HG03378 (cell line): ENCODE results near the gene TMEM176A.
"Not testable (repeated sequence)": the region's sequence is repeated elsewhere in the genome, so short reads cannot be mapped to it uniquely, and the experiment has no call there.

ENCODE experiments used
- ATAC-seq: cut with Tn5 transposase; IDR thresholded peaks from one replicate; pipeline ENCODE4 v1.9.1; 2021; ENCODE audit warnings: mild to moderate bottlenecking, moderate library complexity; ENCODE audit not compliant: unreplicated experiment

The TMEM176A gene

DNA sequence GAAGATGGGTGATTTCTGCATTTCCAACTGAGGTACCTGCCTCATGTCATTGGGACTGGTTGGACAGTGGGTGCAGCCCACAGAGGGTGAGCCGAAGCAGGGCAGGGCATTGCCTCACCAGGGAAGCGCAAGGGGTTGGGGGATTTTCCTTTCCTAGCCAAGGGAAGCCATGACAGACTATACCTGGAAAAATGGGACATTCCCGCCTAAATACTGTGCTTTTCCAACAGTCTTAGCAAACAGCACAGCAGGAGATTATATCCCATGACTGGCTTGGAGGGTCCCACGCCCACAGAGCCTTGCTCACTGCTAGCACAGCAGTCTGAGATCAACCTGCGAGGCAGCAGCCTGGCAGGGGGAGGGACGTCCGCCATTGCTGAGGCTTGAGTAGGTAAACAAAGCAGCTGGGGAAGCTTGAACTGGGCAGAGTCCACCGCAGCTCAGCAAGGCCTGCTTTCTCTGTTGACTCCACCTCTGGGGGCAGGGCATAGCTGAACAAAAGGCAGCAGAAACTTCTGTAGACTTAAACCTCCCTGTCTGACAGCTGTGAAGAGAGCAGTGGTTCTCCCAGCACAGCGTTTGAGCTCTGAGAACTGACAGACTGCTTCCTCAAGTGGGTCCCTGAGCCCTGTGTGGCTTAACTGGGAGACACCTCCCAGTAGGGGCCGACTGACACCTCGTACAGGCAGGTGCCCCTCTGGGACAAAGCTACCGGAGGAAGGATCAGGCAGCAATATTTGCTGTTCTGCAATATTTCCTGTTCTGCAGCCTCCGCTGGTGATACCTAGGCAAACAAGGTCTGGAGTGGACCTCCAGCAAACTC is 7.3 kb downstream of the TMEM176A start:
- ATAC-seq: not testable (repeated sequence)

DNA sequence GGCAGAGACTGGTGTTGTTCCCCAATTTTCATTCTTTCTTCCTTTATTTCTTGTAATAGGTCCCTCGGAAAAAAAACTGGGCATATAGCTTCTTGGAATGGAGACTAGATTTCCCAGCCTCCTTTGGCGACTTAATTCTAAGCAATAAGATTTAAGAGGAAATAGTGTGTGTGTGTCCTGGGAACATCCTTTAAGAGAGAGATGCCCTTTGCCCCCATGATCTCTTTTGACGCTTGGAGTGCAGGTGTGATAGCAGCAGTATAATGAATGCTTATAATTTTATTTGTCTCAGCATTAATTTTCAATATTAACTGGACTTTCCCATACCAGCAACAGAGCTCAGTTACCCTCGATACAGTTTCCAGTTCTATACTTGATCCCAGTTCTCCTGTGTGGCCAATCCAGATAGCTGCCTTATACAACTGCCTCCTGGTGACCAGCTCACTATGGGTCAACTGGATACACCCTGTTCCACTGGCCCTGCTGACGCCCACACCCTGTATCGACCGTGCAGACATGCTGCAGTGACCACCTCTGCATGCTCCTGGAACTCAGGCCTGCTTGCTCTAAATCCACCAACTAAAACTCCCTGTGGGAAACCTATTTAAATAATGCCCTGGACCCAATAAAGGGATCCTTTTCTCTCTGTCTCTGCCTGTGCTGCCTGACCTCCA is 13.9 kb downstream of the TMEM176A start:
- no peak for ATAC-seq

DNA sequence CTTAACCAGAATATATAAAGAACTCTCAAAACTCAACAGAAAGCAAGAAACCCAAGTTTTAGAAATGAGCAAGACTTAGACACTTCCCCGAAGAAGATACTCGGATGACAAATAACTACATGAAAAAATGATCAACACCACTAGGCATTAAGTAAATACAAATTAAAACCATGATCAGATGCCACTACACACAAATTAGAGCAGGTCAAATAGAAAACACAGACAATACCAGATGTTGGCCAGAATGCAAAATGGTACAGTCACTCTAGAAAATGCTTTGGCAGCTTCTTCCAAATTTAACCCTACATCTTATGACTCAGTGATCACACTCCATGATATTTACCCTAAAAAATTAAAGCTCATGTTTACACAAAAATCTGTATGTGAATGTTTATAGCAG is 18.4 kb downstream of the TMEM176A start:
- no peak for ATAC-seq

DNA sequence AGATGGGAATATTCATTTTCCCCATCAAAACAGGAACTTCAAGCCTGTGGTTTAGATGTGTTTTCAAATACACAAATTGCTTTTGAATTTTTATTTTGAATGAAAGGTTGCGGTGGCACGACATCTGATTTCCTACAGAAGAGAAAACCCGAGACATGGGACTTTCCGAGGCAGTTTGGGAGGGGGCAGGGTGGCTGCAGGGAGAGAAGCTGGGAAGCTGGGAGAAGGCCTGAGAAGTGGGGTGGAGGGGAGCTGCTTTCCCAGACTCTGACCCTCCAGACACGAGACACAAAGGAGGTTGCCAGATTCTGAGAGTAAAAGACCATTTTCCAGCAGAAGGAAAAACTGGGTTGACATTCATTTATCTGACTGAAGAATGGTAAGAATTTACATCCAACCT is 19.6 kb downstream of the TMEM176A start:
- ATAC-seq: no peak

DNA sequence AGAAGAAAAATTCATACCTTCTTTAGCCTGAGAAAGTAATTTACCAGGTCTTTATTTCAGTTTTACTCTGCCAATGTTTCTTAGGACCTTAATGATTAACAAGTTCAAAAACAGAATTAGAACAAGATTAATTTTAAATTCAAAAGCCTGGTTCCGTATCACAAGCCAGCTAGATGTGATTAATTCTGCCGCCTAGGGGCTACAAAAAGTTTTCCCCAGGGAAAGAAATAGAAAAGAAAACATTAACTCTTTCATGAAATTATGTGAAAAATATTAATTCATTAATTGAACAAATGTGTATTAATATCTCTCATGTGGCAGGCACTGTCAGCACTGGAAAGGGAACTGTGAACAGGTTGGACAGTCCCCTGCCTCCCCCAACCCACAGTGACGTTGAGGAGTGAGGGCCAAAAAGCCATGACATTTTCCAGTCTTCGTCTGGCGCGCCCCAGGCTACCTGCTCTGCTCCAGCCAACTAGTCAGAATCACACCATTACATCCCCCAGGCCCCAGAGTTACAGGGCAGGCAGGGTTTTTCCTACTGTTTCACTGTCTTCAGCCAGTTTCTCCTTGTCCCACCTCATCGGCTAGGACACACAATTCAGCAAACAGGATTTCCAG is 20.1 kb downstream of the TMEM176A start:
- no peak for ATAC-seq

DNA sequence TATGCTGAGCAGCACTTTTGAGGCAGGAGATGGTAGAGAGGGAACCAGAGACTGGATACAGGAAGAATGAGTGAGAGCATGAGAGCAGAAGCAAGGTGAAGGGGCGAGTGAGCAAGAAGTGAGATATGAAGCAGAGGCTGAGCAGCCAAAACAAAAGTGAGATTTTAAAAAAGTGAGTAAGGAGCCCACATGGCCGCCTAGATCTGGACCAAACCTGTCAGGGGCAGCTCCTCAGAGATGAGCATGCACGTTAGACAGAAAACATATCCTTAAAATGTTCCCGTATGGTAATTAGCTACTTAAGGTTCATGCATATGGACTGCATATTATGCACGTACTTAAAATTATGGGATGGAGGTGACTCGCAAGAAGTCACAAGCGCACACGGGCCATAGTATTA is 22.5 kb downstream of the TMEM176A start:
- ATAC-seq: no peak

DNA sequence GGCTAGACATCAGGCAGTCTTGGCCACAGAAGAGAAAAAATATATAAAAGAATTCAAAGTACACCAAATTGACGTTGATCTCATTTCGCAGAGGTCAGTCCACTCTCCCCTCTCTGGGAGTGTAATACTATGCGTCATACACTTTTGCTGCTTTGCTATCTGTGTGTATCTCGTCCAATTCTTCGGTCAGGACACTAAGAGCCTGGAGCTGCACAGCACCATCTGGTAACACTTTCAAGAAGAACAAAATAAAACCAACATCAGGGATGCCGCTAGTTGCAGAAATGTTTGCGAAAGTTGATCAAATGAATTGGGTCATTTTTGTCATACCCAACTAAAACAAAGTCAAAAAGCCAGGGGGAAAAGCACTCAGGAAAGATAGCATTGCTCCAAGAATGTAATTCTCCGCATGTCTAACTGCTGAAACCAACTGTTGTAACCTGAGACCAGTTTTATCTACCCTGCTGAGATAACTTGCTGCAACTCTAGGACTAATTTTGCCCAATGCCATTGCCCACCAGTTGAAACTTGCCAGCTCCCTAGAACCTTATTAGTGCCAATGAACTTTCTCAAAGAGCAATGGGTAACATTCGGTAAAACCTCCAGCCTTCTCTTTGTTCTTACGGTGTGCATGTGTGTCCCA is 23.0 kb downstream of the TMEM176A start:
- no peak for ATAC-seq

DNA sequence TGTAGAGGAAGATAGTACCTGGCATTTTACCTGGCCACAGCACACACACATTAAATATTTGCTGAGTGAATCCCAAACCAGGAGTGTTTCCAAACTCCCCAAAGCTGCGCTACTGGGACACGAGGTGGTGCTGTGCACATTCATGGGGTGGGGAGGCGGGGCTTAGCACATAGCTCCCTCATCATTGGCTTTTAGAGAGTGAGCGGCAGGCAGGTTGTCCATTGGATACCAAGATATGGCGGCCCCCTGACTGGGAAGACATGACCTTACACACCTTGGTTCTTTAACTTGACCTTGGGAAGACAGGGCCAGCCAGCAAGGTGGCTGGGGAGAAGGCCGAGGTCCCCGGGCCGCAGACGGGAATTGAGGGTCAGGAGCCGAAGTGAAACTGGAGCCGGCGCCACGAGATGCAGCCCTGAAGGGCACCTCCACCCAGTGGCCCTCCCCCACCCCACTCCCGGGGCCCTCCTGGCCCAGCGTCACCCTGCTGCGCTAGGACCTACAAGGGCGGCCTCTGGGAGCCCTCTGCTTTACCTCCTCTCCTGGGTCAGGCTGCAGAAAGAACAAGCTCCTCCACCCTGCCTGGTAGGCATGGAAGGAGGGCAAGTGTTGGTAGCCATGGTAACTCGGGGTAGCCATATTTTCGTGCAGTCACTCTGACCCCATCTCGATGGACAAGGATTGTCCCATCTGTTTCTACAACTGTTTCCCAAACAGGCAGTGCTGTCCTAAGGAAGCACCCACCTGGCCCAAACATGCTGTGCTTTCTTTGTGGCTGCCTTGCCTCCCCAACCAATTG is 24.0 kb downstream of the TMEM176A start:
- no peak for ATAC-seq

DNA sequence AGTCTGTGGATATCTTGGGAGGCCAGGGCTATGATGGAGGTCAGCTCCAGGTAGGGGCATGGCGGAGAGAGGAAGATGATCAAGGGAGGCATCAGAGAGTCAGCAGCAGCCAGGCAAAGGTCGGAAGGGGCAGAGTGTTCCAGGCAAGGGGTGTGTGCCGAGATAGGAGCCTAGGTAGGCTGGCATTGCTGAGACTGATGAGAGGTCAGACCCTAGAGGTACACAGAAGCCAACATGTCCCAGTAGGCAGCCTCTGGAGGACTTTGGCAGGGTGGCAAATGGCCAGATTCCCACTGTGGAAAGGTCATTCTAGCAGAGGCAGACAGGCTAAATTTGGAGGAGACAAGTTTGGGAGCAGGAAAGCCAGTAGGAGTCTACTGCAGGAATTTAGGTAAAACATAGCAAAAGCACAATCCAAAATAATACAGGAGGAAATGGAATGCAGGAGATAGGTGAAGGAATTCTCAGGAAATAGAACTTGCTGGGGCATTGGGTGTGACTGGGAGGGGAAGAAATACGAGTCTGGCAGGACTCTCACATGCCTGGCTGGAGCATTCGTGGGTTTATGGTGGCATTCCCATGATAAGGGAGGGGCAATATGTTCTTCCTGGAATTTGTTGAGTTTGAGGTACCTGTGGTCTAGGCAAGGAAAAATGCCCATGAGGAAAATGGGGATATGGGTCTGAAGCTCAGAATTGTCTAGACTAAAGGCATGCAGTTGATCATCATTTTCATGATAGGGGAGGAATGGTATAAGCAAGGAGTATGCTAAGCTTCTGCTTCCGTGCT is 25.7 kb downstream of the TMEM176A start:
- ATAC-seq: no peak

DNA sequence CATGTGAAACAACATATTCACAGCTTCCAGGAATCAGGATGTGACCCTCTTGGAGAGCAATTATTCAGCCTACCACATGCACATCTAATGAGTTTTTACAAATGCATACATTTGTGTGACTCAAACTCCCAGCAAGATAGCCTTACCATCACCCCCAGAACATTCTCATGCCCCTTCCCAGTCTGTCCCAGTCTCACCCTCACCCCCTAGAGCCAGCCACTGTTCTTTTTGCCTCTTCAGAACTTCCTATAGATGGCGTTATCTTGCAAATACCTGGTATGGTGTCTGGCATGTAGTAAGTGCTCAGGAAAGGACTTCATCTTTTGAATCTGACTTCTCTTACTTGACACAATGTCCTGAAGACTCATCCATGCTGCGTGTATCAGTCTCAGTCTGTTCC is 27.8 kb downstream of the TMEM176A start:
- ATAC-seq: no peak

DNA sequence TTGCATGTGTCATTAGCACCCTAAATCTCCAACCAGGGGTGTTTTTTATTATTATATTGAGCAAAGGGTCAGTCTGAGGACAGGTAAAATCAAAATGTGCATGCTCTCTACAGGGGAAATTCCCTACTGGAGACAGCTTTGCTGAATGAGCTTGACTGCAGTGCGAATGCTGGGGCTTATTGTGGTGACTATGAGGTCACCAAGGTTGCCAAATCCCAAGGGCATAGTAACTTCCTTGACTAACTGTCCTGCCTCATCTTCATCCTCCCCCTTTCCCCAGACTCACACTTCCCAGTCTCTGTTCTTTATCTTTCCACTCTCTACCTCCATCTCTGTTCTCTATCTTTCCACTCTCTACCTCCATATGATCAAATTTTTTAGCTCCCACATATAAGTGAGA is 28.9 kb downstream of the TMEM176A start:
- ATAC-seq: no peak

DNA sequence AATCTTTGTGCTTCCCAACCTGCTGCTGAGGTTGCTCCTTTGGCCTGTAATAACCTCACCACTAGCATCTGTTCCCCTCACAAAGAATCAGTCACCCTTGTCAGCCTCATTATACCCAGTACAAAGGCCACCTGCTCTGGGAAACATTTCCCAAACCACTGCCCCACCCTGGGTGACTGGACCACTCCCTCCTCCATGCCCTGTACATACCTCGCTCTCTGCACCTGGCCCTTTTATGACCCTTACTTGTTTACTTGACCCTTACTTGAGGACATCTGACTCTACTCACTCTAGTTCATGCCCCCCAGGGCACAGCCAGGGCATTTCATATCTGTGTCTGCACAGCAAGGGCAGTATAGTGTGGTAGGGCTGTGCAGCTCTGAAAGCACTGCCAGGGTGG is 30.4 kb downstream of the TMEM176A start:
- ATAC-seq: no peak

DNA sequence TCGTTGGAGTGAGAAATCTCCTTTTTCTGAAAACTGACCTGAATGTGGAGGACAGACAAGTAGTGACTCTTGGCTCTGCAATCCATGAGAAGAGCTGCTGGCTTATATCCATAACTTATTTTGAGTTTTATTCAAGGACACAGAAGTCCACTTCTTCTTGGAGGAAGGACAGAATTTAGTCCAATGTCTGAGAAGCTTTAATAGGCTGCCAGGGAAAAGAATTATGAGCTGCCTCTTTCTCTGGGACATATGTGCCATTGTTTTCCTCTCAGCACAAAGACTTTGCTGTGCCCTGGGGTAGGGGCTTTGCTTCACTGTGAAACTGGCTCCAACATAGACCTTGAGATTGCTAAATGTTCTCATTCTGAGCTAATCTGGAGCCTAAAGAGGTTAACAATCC is 31.3 kb downstream of the TMEM176A start:
- ATAC-seq: no peak

DNA sequence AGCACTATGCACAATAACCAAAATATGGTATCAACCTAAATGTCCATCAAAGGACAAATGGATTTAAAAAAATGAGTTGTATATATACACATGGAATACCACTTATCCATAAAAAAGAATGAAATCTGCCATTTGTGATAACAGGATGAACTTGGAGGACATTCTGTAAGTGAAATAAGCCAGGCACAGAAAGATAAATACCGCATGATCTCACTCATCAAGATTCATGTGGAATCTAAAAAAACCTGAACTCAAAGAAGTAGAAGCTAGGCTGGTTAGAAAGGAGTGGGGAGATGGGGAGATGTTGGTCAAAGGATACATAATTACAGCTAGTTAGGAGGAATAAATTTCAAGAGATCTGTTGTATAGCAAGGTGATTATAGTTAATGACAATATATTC is 34.5 kb downstream of the TMEM176A start:
- ATAC-seq: no peak

DNA sequence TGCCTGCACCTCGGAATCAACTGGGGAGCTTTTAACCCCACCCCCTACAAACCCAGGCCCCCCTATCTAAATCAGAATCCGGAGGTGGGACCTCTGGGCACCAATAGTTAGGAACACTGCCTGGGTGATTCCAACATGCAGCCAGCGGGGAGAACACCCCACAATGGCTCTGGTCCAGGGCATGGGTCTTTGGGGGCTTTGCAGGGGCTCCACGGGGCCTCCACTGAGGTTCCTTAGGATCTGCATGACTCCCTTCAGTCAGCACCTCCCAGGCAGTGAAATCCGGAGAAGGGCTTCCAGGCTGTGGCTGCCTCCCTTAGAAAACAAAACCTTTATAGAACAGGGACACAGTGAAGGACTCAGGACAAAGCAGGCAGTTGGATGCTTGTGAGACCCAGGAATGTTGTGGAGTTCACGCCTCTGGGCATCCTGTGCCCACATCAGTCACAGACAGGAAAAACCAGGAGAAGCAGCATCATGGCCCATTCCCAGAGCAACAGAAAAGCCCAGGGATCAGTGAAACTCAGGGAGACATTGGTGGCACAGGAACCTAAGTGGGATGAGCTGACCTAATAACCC is 35.2 kb downstream of the TMEM176A start:
- no peak for ATAC-seq

DNA sequence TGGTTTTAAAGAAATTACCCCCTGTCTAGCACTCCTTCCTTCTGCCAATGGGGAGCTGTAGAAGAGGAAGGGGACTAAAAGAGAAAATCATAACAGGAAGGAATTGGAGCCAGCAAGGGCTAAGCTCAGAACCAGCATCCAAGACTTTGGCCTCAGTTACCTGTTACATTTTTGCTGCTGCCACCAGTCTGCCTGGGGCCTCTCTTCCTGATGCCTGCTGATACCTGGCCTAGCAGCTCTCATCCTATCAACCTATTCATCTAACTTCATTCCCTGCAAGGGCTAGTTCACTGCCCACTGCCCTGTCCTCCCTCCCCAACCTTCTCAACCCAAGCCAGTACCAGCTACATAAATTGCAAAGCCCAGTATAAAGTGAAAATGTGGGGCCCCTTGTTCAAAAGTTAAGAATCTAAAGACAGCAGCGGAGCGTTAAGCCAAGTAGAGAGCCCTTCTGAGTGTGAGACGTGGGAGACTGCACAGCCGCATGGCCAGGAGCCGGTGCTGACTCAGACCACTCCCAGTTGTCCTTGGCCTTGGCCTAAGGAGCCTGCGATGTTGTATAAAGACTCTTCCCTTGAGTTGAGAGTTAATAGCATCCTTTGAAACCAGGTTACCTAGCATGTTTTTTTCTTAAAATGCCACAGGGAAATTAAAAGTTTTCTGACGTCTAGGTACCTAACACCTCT is 38.5 kb downstream of the TMEM176A start:
- ATAC-seq: no peak

DNA sequence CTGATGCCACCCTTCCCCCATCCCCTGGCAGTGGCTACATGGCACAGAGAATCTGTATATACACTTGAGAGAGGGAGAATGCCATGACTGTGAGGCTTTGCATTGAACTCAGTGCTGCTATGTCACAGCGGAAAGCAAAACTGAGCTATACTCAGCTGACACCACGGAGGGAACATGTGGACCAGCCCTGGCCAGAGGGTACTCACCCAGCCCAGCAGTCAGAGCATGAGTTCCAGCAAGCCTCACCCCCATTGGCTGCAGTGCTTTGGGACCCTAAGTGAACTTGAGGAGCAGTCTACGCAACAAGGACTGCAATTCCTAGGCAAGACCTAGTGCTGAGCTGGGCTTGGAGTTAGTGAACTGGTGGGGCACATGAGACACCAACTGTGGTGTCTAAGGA is 41.4 kb downstream of the TMEM176A start:
- no peak for ATAC-seq

DNA sequence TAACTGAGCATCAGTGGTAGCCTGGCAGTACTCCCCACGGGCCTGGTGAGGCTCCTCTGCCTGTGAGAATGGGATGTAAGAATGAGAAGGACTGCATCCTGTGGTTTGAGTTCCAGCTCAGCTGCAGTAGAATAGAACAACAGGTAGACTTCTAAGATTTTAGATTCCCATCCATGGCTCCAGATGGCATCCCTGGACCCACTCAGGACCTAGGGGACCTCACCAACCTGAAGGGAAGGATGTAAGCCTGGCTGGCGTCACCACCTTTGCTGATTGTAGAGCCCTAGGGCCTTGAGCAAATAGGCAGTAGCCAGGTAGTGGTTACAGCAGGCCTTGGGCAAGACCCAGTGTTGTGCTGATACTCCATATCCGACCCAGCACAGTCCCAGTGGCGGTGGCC is 42.1 kb downstream of the TMEM176A start:
- ATAC-seq: no peak

DNA sequence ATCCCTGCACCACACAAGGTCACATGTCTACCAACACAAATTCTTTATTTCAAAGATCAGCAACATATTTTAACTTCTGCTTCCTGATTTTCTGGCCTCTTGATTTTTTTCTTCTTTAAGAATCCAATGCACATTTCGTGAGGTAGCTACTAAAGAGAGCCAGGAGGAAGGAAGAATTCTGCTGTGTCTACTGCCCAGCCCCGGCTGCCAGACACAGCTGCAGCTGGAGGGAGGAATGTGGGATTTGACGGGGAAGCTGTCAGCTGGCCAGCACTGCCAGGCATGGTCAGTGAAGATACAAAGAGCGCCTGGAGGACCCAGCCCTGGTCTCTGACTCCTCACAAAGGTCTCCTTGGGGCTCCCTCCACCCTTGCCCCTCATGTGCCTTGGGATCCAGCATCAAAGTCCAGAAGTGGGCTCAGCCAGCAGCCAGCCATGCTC is 44.9 kb downstream of the TMEM176A start:
- ATAC-seq: no peak
